Measurements from ENCODE around the gene CLEC3B.
"Not testable (repeated sequence)": the region's sequence is repeated elsewhere in the genome, so short reads cannot be mapped to it uniquely, and the experiment has no call there.

The CLEC3B gene

DNA sequence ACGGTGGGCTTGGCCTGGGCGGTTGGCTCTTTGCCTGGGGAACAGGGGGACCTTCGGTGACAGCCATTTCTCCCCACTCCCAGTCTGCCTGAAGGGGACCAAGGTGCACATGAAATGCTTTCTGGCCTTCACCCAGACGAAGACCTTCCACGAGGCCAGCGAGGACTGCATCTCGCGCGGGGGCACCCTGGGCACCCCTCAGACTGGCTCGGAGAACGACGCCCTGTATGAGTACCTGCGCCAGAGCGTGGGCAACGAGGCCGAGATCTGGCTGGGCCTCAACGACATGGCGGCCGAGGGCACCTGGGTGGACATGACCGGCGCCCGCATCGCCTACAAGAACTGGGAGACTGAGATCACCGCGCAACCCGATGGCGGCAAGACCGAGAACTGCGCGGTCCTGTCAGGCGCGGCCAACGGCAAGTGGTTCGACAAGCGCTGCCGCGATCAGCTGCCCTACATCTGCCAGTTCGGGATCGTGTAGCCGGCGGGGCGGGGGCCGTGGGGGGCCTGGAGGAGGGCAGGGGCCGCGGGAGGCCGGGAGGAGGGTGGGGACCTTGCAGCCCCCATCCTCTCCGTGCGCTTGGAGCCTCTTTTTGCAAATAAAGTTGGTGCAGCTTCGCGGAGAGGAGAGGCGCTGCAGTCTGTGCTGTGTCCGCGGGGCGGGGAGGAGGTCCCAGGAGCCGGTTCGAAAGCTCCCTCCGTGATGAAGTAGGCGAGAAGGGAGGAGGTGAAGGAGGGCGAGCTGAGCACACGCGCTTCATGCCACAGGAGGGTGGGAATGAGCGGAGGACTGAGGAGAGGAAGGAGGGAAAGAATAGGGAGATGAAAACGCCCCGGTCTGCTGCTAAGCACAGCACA is 9.6 kb downstream of the CLEC3B start:
- peak in 12 of 56 donors; percentile 5 to 41 (median 29) for DNase-seq

DNA sequence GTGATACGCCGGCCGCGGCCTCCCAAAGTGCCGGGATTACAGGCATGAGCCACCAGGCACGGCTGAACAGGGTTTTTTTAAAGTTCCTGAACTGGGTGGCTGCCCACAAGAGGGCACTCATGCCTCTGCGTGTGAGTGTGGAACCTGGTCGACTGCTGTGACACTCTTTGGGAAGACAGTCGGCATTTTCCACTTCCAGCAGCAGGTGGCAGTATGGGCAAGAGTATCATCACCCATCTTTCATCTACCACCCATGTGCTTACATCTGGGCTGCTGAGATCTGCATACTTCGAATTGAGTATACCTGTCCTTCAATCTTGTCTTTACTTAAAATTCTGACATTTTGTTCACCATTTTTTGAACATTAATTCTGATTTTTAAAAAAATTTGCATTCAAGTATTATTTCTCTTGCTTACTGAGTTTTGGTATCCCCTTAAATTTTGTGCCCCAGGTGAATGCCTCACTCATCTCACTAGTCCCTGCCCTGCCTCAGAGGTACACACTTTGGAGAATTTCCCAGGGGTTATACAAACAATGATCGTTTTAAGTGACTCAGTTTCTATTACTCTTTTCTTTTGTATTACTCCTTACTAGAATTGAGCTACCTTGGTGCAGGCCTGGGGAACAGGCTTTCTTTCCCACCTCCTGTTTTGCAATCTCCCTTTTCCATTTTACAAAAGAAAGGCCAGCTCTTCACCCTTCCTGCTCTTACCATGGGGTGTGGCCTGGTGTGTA is 11.8 kb downstream of the CLEC3B start:
- peak; percentile 28 to 97 (median 78) for DNase-seq

DNA sequence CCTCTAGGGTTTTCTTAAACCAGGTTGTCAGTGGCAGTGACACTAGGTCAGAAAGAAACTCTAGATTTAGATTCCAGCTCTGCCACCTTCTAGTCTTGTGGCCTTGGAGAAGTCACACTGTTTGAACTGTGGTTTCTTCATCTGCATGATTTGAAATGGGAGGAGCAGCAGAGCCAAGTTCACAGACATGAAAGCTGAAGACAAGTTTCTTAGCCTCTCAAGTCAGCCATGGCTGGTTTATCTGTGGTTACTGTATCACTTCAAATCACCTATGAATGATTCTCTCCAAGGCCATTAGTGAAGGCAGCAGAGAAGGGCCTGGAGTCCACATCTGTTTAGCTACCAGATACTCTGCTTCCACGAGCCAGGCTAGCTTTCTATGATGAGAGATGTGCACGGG is 15.6 kb downstream of the CLEC3B start:
- no peak for DNase-seq

DNA sequence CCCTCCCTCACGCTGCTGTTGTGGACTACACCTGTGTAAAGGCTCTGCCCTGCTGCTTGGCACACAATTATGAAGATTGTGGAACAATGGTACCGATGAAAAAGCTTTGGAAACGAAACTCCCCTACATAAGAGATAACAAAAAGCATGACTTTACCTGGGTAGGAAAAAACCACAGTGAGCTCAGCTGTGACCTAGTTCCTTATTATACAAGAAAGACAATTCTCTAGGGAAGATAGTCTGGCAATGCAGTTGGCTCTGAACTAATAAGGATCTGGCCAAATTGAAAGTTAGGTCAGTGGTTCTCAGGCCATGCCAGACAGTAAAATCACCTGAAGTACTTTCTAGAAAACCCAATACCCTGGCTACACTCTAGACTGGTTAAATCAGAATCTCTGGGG is 16.1 kb downstream of the CLEC3B start:
- no peak for DNase-seq

DNA sequence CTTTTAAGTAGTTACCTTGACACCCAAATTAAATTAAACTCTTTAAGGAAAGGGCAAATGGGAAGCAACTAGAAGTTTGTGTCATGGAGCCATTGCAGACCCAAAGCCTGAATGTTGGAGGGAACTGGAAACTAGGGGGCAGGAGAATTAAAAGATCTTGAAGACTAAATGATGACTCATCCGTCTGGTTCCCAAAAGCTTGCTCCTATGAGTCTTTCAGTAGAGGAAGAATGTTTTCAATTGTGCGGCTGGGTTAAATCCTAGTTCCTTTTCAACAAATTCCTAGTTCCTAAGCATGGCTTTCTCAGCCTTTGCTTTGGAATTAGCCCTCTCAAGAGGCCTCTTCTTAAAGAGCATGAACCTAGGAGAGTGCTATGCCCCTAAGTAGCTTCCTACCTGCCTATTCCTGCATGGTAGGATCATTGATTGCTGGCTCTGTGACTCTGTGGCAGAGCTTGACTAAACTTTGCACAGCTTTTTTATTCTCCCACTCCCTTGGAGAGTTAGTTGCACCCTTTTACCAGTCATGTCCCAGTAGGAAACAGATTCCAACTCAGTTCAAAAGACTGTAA is 17.7 kb downstream of the CLEC3B start:
- peak in 2 of 56 donors; percentile 17 for DNase-seq

DNA sequence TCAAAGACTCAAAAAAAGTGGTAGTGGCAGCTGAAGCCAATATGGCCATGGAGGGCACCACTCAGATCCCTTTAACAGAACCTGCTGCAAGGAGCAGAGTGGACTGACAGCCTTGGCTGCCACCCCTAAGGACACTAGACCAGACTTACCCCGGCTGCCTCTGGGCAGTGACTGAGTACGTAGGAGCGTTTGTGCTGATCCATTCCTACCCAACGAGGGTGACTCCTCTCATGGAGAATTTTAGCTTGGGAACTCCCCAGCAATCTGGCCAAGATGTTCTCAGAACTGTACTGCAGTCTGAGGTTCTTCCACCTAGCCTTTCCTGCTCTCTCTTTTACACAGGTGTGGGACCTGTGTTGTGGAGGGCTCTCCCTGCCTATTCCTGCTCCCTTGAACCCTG is 22.1 kb downstream of the CLEC3B start:
- DNase-seq, result no peak

DNA sequence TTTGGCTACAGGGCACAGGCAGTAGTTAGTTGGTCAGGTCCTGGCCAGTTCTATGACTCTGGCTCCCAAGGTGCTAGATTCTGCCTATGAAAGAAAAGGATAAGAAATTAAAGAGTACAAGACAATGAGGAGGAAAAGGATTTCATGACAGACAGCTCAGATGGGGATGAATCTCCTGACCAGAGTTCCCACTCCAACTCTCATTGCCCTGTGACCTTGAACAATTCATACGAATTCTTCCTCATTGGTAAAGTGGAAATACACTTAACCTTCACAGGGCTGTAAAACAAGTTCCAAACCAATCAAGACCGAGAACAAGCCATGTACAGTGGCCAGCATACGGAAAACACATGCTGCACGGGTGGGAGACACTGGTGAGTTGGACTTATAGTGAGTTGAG is 23.7 kb downstream of the CLEC3B start:
- no peak for DNase-seq

DNA sequence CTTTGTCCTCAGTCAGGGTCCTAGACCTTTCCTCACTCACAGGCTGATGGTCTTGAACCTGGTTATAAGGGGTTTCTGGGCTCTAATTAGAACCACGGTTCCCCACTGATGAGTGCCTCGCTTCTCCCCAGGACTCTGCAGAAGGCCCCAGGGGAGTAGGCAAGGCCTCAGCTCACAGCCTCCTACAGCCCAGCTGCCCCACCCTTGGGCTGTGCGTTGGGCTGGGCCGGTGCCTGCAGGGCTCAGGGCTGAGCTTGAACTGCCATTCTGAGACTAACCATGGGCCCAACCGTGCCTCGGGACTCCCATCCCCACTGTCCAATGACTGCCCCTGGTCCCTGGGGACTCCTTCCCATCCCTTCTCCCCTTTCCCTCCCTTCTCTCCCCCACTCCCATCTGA is 25.6 kb downstream of the CLEC3B start:
- no peak for DNase-seq

DNA sequence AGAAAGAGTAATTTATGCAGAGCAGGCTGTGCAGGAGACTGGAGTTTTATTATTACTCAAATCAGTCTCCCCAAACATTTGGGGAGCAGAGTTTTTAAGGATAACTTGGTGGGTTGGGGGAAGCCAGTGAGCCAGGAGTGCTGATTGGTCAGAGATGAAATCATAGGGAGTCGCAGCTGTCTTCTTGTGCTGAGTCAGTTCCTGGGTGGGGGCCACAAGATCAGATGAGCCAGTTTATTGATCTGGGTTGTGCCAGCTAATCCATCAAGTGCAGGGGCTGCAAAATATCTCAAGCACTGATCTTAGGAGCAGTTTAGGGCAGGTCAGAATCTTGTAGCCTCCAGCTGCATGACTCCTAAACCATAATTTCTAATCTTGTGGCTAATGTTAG is 27.7 kb downstream of the CLEC3B start:
- not testable (repeated sequence) for DNase-seq

DNA sequence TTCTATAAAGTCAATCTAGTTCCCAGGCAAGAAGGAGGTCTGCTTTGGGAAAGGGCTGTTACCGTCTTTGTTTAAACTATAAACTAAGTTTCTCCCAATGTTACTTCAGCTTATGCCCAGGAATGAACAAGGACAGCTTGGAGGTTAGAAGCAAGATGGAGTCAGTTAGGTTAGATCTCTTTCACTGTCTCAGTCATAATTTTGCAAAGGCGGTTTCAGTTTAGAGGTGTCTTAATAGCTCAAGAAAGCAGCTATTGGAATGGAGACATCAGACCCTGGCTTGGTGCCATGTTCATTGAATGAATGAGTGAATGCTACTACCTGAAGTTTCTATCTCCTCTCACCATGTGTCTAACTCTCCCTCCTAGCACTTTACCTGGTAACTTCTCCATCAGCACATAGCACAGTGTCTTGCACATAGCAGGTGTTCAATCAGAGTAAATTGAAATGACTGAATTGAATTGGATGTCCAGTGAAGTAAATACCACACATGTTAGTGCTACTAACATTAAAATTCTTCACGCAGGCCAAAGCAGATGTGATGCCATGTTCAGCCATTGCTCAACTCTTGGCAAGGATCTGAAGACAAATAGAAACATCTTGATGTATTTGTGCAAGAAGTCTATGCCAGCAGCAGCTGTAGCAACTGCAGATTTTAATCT is 28.2 kb downstream of the CLEC3B start:
- DNase-seq, result no peak

DNA sequence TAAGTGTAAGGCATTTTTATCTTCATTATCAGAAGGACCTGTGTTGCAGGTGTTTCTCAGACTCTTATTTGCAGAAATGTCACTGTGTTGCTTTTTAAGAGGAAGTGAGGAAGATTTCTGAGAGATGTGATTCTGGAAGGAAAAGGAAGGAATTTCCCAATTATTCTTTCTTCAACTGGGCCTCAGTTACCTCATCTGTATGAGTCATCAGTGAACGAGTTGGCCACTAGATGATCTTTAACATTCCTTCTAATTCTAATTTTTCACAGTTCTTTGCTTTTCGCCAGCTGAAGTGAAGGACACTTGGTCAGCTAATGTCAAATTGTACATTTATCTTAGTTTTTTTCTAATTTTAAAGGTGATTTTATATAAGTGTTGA is 28.9 kb downstream of the CLEC3B start:
- no peak for DNase-seq

DNA sequence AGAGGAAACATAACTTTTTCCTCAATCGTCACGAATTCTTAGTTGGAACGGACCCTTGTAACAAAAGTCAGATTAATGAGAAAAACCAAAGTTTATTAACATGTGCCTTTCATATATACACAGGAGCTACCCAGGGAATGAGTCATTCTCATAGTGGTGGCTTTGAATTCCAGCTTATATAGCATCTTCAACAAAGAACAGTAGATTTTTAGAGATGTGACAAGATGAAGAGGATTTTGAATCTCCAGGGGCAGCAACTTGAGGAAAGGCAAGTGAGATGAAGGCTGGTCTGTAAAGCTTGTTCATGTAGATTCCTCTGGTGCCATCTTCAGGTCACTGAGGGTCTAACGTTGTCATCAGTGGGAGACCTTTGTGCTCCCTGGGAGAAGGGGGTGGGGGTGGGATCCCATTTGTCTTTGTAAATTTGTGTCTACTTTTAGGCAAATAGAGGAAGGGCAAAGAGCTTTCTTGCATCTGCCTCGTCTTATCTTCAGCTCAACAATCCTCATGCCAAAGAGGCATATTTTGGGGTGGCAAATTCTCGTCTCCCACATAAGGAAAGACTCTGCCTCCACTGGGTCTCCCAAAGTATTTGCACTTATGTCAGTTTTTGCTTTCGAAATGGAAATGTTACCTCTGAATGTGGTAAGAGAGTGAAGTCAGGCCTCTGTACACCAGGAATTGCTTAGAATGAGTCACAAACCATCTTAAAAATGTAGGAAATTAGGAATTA is 29.5 kb downstream of the CLEC3B start:
- DNase-seq, result peak in 2 of 56 donors; percentile 4 to 5

DNA sequence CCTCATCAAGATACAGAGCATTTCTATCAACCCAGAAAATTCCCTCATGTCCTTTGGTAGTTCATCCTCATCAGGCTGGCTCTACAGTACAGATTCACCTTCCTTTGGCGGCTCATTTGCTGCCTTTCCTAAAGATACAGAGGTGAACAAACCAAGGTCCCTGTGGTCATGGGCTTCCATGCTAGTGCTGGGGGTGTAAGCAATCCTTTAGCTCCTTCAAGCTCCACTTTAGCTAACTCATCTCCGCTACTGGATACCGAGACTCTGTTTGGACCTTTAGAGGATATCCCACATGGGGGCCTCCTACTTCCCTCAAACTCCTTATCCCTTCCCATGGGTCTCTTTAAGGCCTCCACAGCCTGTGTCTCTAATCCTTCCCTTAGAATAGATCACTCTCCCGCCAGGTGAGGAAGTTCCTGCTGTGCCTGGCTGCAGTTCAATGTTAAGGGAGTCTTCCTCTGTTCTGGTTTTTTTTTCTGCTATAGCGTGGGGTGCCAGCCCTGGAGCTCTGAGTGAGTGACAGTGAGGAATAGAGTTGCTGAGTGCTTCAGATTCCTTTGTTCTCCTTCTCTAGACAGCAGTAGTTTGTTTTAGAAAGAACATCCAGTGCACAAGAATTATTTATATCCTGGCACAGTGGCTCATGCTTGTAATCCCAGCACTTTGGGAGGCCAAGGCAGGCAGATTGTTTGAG is 30.7 kb downstream of the CLEC3B start:
- DNase-seq, result peak in 21 of 56 donors; percentile 4 to 69 (median 22)

DNA sequence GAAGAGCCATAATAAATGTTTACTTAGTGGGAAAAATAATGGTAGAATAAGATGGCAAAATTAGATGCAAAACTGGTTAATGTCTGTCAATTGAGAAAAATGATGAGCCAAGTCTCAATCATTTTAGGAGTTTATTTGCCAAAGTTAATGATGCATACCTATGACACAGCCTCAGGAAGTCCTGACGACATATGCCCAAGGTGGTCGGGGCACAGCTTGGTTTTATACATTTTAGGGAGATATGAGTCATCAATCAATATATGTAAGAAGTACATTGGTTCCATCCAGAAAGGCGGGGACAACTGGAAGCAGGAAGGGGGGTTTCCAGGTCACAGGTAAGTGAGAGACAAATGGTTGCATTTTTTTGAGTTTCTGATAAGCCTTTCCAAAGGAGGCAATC is 31.5 kb downstream of the CLEC3B start:
- DNase-seq, result no peak

DNA sequence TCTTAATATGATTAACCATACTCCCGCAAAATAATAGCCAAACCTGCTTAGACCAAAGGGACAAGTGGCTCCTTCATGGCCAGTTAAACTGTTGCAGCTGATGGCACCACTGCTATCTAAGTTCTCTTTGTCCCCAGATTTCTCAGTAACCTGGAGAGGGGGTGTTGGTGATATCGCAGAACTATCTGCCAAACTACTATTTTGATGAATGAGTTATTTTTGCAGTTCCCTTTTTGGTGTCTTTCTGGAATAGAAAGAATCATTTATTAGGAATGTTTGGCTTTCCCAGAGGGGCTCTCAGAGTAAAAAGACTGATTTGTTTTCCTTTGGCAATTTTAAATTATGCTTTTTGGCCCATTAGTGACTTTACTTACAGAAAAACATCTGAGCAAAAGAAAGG is 33.0 kb downstream of the CLEC3B start:
- no peak for DNase-seq

DNA sequence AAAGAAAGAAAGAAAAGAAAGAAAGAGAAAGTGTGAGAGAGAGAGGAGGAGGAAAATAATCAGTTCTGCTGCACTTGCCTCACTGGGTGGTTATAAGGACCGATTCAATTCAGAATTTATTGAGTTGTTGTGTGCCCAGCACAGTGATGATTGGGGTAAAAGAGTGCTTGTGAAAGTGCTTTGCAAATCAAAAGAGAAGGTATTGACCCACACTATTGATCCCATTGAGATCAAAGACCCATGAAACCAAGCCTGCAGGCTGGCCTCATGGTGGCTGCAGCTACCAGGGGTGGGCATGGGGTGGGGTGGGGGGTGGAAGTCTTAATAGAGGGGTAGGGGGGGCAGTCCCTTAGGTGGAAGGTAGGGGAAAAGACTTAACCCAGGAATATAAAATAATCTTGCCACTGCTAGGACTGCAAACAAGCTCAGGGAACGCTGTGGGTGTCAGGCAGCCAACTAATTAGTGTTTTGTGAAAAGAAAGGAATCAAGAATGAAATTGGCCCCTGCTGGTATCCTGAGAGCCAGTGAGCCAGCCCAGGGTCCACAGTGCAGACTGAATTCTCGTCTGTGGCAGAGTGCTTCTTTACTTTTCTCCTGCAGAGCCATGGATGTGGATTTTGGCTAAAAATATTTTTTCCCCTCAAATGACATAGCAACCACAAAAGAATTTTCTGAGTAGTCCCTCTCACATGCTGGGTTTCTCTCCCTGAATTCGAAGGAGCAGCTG is 34.2 kb downstream of the CLEC3B start:
- peak in 7 of 56 donors; percentile 4 to 57 (median 13) for DNase-seq

DNA sequence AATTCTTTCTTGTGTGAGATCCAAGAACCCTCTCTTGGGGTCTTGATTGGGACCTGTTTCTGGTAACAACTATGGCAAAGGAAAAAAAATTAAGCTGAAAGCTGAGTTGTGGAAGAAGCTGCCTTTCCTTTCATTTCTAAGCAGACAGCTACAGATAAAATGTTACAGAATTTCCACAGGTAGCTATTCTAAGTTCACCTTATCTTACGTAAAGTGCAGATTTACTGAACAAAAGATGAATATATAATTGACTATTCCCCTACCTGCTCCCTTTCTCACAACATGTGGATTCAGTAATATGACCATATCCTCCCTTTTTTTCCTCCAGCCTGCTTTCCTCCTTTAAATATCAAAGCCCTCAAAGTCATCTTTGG is 36.6 kb downstream of the CLEC3B start:
- no peak for DNase-seq

DNA sequence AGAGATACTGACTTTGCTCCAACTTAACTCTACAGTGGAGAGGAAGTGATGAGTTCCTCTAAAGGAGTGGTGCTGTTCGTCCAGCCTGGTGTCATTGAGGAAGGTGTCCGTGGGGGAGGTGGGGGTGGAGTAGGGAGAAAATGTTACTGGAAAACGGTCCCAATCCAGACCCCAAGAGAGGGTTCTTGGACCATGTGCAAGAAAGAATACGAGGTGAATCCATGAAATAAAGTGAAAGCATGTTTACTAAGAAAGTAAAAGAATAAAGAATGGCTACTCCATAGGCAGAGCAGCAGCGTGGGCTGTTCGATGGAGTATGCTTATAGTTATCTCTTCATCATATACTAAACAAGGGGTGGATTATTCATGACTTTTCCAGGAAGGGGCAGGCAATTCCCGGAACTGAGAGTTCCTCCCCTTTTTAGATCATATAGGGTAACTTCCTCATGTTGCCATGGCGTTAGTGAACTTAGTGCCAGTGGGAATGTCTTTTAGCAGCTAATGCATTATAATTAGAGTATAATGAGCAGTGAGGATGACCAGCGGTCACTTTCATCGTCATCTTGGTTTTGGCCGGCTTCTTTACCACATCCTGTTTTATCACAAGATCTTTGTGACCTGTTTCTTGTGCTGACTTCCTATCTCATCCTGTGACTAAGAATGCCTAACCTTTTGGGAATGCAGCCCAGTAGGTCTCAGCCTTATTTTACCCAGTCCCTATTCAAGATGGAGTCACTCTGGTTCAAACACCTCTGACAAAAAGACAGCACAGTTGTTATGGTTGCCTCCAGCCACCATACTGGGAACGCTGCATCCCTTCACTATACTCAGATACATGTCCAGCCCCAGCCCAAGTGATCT is 38.6 kb downstream of the CLEC3B start:
- DNase-seq, result no peak

DNA sequence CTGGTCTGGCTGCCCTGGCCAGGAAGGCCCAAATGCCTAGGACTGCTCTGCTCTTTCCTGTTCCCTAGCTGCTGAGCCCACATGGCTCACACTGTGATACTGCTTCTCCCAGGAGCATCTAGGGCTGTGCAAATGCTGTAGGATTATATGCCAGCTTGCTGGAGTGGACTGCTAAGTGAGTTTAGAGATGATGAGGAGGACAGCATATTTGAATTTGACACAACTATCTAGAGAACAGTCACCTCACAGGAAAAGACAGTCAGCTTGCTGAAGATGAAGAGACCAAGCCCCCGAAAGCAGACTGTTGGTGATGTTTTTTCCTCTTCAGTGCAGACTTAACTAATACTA is 39.2 kb downstream of the CLEC3B start:
- no peak for DNase-seq

Measured in nucleus accumbens (tissue), 56 donors.